Activated T-cell treated with anti-CD3 and anti-CD28 coated beads, Interleukin-2, amount 50 U/mL, for 1 hour (primary cell): ENCODE results near the gene ADAMTS2.
"Not testable (repeated sequence)": the region's sequence is repeated elsewhere in the genome, so short reads cannot be mapped to it uniquely, and the experiment has no call there.

Experiments used
- DNase-seq: peaks from one replicate; pipeline ENCODE4 v3.0.0-alpha.2; 2020

ADAMTS2 gene

DNA sequence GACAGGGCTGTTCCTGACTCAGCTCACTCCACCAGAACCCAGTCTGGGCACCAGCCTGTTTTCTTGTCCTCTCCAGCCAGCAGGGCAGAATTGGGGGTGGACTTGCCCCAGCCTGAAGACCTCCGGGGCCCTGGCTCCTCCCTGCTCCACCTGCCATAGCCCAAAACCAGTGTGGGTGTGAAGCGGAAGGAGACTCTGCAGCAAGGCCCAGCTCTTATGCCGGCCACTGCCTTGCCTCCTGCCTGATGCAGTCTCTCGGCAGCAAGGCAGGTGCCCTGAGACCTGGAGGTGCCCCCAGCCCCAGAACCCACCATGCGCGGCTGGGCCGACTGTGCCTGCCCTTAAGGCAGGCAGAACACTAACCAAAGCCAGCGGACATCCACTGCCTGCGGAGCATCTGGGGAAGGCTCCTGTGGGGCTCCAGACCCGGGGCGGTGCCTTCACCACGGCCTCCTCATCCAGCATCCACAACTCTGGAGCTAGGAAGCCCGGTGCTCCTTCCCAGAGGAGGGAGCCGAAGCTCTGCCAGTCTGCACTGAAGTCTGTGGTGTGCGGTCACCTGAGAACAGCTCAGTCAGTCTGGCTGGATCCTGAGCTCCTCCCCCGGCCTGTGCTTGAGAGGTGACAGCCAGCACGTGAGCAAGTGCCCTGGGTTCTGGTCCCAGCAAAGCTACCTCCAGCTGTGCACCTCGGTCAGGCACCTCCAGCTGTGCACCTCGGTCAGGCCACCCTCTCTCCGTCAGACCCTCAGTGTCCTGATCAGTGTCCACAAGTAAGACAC lies 116.7 kb downstream of the ADAMTS2 start:
- no peak for DNase-seq

DNA sequence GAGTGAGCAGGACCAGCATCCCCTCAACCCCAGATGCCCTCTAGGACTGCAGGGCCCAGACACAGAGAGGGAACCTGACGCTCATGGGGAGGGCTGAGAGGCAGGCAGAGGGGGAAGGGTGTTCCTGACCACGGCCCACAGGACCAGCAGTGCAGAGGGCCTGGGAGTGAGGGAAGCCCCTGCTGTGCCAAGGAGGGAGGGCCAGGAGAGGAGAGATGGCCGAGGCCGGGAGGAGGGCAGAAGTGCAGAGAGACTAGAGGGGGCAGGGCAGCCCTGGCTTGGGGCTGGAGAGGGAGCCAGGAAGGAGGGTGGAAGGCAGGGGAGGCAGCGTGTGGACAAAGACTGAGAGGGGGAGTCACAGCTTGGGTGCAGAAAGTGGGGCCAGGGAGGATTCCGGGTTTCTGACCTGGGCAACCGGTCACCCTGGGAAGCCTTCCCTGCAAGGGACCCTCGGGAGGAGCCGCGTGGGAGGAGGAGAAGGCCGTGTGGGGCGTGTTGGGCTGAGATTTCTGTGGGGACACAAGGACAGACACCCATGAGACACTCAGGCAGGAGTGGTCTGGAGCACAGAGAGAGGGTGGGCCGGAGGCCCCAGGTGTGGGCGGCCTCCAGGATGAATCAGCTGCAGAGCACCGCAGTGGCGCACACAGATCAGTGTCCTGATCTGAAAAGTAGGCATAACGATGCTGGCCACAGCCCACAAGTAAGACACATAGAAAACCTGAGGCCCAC lies 117.5 kb downstream of the ADAMTS2 start:
- DNase-seq: no peak

DNA sequence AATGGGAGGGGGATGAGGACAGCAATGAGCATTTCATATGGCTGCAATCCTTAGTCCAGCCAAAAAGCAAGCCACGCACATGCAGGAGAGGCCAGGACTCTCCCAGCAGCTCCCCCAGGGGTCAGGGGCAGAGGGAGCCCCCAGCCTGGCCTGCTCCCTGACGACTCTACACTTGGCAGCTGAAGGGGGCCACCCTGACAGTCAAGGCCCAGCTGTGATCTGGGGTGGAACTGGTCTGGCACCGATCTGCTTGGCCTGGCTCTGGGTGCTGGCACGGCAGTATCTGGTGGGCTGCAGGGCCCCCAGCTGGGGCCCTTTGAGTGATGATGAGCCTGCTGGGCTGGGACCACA lies 118.1 kb downstream of the ADAMTS2 start:
- DNase-seq: no peak

DNA sequence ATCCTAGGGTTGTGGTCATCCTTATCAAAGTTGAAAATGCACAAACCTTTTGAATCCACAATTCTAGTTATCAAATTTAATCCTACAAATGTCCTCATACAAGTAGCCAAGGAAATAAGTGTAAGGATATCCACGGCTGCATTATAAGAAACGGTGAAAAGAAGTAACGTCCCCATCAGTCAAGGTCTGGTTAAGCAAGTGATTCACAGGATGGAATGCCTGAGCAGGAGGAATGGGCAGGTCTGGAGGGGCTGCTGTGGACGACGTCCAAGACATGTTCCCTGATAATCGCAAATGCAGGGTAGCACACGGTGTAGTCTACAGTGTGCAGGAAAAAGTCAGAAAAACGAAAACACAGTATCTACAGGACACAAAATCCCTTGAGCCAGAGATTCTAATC lies 118.6 kb downstream of the ADAMTS2 start:
- DNase-seq: no peak

DNA sequence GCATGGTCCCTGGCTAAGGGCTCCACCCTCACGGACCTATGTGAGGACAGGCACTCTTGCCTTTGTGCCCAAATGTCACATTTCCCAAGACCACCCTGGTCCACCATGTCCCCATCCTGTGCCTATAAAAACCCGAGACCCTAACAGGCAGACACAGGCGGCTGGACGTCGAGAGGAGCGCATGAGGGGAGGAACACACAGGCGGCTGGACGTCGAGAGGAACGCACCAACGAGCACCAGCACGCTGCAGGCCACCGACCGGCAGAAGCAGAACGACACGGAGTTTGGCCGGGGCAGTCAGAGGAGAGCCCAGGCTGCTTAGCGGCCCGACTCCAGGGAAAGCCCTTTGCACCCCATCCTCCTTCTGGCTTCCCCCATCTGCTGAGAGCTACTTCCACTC lies 119.9 kb downstream of the ADAMTS2 start:
- no peak for DNase-seq

DNA sequence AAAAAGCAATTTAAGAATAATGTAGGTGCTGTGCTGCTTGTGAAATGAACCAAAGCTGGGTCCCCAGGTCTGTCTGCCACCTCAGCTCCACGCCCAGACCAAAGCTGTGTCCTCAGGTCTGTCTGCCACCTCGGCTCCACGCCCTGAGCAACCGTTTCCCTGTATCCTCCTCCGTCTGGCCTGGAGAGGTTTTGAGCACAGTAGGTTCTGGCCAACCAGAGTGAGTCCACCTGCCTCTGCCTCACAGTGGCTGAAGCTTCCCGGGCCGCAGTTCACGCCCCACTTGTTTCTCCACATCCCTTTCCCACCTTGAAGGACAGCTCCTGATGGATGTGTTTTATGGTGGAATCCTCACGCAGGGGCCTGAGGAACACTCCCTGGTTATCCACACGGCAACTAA lies 120.5 kb downstream of the ADAMTS2 start:
- no peak for DNase-seq

DNA sequence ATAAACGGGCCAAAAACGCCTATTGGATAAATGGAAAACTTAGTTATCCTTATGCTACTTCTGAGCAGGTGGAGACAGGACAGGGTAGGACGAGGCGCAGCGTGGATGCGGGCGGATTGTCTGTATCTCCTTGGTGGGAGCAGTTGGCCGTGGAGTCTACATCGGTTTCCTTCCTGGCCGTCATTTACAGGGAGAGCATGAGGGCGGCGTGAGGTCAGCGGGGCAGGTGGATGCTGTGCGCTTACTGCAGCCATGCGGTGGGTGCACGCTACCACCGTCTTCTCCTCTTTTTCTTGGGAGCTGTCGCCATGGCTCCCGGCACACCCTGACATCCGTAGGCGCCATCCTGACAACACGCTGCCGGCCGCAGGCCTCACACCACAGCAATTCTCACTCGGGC lies 121.3 kb downstream of the ADAMTS2 start:
- DNase-seq: no peak

DNA sequence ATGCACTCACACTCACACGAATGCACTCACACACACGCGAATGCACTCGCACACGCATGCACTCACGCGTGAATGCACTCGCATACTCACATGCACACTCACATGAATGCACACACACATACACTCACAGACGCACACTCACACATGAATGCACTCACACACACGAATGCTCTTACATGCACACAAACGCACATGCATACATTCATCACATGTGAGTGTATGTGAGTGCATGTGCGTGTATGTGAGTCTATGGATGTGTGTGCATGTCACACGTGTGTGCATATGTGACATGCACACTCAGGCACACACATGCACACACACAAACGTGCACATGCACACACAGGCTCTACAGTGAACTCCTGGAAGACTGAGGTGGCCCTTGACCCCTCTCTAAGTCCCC lies 121.7 kb downstream of the ADAMTS2 start:
- DNase-seq: no peak

DNA sequence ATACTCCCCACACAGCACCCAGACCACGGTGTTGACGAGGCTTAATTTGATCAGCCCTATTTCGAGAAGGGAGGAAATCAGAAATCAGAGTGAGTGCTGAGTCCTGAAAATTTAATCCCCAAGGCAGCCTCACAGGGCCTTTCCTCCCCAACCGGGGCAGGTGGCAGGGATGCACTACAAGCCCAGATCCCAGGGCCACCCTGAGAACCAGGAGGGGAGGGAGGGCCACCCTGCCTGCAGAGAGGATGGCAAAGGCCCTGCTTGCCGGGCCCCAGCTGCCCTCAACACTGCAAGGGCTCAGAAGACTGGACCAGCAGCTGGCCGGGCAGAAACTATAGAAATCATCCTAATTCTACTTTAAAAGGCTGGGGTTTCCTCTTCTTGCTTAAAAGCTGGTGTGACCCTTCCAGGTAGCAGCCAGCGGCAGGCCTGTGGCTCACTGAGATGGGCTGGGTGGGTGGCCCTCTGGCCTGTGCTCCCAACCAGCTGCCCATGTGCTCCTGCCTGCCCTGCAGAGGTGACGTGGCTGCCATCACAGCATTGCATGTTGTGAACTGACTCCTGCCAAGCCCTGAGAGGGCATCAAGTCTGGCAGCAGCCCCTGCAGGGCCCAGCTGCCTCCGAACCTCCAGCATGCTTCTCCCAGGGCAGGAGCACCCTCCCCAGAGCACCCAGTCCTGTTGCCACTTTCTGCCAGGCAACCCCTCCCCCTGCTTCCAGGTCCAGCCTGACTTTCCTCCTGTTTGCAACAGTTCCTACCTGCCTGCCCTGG lies 122.8 kb downstream of the ADAMTS2 start:
- DNase-seq: no peak

DNA sequence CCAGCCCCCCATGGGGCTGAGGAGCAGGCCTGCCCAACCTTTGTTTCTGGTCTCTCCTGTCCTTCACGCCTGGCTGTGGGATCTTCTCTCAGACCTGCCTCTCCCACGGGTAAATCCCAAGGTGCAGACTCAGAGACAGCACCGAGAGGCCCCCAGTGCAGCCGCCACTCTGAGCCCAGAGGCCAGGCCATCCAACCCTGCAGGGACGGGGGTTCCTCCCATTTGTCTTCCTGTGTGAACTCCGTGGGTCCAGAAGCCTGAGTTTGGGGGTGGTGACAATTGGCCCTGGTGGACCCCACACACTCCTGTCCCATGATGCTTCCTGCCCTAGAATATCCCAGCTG lies 123.4 kb downstream of the ADAMTS2 start:
- no peak for DNase-seq

DNA sequence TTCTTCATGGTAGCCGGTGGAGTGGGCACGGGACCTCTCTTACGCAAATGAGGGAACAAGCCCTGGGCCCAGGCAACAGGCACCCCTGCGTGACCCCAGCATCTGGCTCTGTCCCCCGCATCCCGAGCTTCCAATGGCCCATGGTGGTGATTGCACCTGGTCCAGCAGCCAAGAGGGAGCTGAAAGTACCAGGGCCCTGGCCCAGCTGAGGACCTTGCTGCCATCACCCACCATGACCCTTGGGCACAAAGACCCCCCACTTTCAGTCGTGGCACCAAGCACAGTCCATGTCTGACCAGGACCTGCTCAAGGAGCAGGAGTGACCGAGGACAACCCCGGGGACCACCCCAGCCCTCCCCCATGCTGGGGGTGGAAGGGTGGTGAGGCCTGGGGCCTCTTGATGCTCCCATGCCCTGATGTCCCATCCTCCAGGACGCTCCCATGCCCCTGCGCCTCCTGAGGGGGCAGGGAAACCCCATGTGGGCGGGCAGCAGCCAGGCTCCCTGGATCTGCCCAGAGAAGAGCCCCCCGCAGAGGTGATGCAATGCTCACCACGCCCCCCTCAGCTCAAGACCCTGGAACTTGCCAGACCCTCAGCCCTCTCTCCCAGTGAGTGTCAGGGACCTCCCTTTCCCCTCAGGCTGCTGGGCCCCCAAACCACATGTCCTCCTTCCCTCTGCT lies 123.9 kb downstream of the ADAMTS2 start:
- DNase-seq: no peak

DNA sequence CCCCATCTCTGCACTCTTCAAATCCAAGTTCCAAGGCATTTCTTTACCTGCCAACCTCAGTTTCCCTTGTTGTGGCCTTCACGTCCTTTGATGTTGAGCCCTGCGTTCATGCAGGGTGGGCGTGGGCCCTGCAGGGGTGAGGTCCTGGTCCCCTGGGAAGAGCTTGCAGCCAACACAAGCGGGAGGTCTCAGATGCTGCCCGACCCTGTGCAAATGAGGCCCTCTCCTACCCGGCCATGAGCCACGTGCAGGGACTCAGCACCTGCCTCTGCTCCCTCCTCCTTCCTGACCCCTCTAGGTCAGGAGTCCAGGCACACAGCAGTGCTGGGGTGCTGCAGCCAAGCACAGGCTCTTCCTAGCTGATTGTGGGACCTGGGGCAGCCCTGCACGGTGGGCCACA lies 124.5 kb downstream of the ADAMTS2 start:
- DNase-seq: no peak

DNA sequence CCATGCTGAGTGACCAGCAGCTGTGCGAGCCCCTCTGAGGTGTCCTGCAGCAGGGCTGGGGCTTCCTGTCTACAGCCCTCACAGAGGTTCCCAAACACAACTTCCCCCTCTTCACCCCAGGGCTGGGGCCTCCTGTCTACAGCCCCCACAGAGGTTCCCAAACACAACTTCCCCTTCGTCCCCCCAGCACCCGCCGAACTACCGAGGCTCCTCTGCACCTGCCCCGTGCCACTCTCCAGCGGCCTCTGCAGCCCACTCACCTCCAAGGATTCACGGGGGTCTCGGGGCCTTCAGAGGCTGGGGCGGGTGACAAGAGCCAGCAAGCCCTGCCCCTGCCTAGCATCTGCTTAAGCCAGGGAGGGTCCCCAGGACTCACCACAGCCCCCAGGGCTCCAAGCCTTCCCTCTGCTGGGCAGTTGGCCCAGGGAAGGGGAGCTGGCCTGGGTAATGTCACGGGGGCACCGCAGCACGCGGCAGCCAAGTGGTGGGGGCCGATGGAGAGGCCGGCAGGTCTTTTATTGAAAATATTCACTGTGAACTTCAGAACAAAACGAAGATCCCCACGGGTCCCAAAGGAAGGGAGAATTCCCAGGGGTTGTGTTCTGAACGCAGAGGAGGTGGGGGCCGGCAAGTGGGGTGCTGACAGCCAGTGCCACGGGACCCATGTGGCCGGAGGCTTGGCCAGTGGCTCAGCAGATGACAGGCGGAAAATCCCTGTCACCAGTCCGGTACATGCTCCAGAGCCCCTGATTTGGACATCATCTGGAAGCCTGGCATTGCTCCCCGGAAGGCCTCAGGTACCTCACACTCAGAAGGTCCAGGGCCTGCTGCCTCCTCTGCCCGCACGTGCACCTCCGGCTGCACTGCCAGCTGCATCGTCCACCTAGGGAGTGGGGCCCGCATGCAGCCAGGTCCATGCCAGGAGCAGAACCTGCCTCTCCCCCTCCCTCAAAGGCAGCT lies 125.3 kb downstream of the ADAMTS2 start:
- DNase-seq: no peak

DNA sequence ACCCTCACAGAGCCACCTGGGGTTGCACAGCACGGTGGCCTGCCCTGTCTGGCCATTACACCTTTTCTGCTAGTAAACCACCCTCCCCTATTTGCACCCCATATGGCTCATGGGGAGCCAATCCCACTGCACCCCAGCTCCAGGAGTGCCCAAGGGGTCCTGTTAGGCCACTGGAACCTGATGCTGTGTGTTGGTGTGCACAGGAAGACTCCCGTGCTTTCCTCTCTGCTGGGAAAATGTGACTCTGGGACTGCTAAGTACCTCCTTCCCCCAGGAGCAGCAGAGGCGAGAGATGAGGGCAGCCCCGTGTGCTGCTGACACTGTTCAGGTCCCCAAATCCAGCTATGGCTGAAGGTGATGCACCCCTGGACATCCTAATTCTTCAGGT lies 126.3 kb downstream of the ADAMTS2 start:
- DNase-seq: no peak

DNA sequence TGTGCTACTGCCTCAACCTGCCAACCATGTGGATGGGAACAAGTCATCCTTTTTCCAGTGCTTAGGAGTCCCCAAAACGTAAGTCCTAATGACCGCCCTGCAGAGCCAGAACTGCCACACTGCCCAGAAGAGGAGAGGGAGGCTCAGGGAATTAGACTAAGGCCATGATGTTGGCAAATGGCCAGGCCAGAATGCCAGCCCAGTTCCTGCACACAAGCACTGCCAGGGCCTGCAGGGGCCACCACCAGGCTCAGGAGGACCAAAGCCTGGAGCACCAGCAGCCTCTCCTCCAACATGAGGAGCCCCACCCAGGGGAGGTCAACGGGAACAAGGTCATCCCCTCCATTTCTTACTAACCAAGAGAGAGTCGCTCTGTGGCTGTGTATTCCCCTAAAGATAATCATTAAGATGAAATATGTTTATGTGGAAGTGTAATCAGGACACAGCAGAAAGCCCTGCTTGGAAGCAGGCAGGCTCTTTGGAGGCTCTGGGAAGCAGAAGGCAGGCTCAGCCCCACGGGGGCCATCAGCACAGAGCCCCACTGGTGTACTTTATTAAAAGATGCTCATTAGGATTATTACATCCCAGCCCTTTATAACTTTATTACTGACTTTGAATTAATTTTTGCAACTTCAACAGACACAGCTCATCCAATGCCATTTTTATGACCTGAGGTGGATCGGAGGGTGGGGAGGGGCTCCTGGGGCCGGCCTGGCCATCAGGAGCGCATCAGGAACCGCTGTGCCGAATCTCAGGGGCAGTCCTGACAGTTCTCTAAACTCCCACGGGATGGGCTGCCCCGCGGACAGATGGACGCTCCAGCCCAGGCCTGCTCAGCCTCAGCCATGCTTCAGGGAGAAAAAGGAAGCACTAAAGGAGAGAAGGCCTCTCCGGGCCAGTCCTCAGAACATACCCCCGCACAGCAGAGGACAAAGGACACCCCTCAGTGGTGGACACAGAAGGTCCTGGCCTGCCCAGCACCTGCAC lies 127.0 kb downstream of the ADAMTS2 start:
- DNase-seq: no peak

DNA sequence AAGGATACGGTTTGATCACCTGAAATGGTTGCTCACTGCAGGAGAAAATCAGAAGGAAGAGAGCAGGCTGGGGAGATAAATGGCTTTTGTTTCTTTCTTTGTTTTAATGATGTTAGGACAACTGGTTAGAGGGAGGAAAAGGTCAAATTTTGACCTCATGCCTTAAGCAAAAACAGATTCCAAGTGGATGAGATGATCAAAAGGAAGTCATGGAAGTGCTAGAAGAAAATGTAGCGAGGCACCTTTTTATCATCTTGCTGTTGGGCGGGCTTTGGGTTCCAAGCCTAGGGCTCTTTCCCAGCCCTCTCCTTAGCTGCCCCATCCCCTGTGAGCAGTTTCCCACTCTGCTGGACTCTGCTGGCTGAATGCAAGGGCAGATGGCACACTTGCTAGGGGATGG lies 127.9 kb downstream of the ADAMTS2 start:
- no peak for DNase-seq

DNA sequence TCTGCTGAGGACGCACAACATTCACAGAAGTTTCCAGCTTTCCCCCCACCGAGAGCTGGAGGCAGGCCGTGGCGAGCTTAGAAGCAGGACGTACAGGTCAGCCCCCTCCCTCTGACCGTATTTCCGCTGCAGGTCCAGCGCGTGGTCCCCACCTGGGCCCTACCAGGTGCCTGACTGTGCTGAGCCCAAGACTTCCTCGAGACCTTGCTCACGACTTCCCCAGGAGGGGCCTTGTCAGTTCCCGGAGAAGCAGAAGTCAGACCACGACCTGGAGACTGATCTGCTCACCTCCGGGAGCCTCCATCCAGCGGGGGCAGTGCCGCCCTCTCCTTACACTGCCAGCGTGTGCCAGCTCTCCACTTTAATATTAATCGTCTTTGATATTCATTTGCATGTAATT lies 128.9 kb downstream of the ADAMTS2 start:
- DNase-seq: not testable (repeated sequence)

DNA sequence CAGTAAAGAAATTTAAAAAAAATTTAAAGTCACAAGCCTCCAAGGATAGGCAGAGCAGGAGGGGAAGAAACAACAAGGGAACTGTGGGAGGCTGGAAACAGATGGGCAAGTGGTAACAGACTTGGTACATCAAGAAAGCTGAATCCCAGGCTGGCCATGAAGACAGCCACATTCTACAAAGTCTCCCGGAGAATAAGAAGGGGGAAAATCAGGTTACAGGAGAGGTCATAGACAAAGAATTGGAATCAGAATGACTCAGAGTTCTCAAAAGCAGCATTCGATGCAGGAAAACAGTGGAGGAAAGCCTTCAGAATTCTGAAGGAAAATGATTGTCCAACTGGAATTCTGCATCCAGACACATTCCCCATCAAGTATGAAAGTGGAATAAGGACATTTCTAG lies 129.7 kb downstream of the ADAMTS2 start:
- no peak for DNase-seq

DNA sequence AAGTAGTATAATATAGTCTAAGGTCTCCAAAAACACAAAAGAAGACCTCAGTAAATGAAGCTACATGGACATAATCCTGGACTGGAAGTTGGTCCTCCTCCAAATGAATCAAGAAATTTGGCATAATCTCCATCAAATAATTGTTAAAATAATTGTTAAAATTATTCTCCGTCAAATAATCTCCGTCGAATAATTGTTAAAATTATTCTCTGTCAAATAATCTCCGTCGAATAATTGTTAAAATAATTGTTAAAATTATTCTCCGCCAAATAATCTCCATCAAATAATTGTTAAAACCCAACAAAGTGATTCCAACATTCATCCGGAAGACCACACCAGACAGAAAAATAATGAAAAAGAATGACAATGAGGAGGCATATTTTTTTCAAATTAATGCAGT lies 130.6 kb downstream of the ADAMTS2 start:
- DNase-seq: no peak

DNA sequence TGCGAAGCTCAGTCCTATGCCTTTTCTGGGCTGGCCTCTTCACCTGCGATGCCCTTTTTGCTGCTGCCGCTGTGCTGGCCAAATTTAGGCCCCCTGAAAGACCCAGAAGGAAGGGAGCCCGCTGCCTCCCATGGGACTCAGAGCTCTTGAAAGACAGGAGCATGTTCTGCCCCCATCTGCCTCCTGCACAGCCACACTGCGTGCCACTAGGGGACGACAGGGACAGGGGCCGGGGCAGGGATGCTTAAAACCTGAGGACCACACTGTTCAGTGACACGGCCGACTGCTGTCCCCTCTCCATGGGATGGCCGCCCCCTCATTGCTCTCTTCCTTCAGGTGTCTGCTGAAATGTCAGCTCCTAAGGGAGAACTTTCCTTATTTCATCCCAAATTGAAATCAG lies 132.4 kb downstream of the ADAMTS2 start:
- no peak for DNase-seq

DNA sequence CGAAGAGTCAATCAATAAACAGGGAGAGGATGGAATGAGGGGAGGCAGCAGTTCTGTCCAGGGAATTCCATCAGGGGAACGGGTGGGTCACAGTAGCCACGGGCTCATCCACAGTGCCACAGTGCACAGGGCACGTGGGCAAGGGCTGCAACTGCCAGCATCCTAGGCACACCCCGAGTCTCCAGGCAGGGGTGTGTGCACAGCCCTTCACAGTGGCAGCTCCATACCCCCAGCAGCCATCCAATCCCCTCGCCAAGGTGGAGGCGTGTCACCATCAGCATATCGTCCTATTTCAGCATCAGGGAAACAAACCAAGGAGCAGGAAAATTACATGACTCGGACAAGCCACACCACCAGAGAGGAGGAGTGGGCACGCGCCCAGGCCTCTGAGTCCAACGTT lies 133.6 kb downstream of the ADAMTS2 start:
- DNase-seq: no peak
